ENCODE results near the gene GLIS1. TPM values are rescaled to one million over a fixed set of nuclear protein-coding genes. Genes with fewer than 3 reads are reported as not detected.

The GLIS1 gene
- polyA plus RNA-seq, 3 donors: 2.2 to 4.8 (median 3.2) TPM

GRCh38 chr1:53698384-53698980, 40.5 kb downstream of the GLIS1 start:
- DNase-seq (ENCODE audit: extremely low read depth in 1 of 11, low read depth in 9 of 11, low spot score in 4 of 11): no peak

GRCh38 chr1:53697721-53698383, 41.1 kb downstream of the GLIS1 start:
- no peak for DNase-seq (ENCODE audit: extremely low read depth in 1 of 11, low read depth in 9 of 11, low spot score in 4 of 11)

GRCh38 chr1:53696990-53697389, 42.0 kb downstream of the GLIS1 start:
- no peak for DNase-seq (ENCODE audit: extremely low read depth in 1 of 11, low read depth in 9 of 11, low spot score in 4 of 11)

GRCh38 chr1:53696571-53696970, 42.4 kb downstream of the GLIS1 start:
- no peak for DNase-seq (ENCODE audit: extremely low read depth in 1 of 11, low read depth in 9 of 11, low spot score in 4 of 11)

- DNase-seq (ENCODE audit: extremely low read depth in 1 of 11, low read depth in 9 of 11, low spot score in 4 of 11): no peak
Observed at GRCh38 chr1:53696051-53696450, 42.9 kb downstream of the GLIS1 start.

GRCh38 chr1:53695116-53695515, 43.8 kb downstream of the GLIS1 start:
- DNase-seq (ENCODE audit: extremely low read depth in 1 of 11, low read depth in 9 of 11, low spot score in 4 of 11): no peak

GRCh38 chr1:53694718-53695091, 44.3 kb downstream of the GLIS1 start:
- no peak for DNase-seq (ENCODE audit: extremely low read depth in 1 of 11, low read depth in 9 of 11, low spot score in 4 of 11)

GRCh38 chr1:53693773-53694717, 44.9 kb downstream of the GLIS1 start:
- no peak for DNase-seq (ENCODE audit: extremely low read depth in 1 of 11, low read depth in 9 of 11, low spot score in 4 of 11)

GRCh38 chr1:53693339-53693738, 45.6 kb downstream of the GLIS1 start:
- no peak for DNase-seq (ENCODE audit: extremely low read depth in 1 of 11, low read depth in 9 of 11, low spot score in 4 of 11)

- DNase-seq (ENCODE audit: extremely low read depth in 1 of 11, low read depth in 9 of 11, low spot score in 4 of 11): no peak
Observed at GRCh38 chr1:53691326-53691725, 47.6 kb downstream of the GLIS1 start.

GRCh38 chr1:53690411-53690810, 48.6 kb downstream of the GLIS1 start:
- DNase-seq (ENCODE audit: extremely low read depth in 1 of 11, low read depth in 9 of 11, low spot score in 4 of 11): no peak

- no peak for DNase-seq (ENCODE audit: extremely low read depth in 1 of 11, low read depth in 9 of 11, low spot score in 4 of 11)
Observed at GRCh38 chr1:53689736-53690326, 49.1 kb downstream of the GLIS1 start.

- DNase-seq (ENCODE audit: extremely low read depth in 1 of 11, low read depth in 9 of 11, low spot score in 4 of 11): no peak
Observed at GRCh38 chr1:53689223-53689622, 49.7 kb downstream of the GLIS1 start.

GRCh38 chr1:53688381-53689102, 50.4 kb downstream of the GLIS1 start:
- no peak for DNase-seq (ENCODE audit: extremely low read depth in 1 of 11, low read depth in 9 of 11, low spot score in 4 of 11)

- DNase-seq (ENCODE audit: extremely low read depth in 1 of 11, low read depth in 9 of 11, low spot score in 4 of 11): no peak
Observed at GRCh38 chr1:53687901-53688300, 51.1 kb downstream of the GLIS1 start.

GRCh38 chr1:53687426-53687825, 51.5 kb downstream of the GLIS1 start:
- no peak for DNase-seq (ENCODE audit: extremely low read depth in 1 of 11, low read depth in 9 of 11, low spot score in 4 of 11)

GRCh38 chr1:53686965-53687267, 52.0 kb downstream of the GLIS1 start:
- no peak for DNase-seq (ENCODE audit: extremely low read depth in 1 of 11, low read depth in 9 of 11, low spot score in 4 of 11)

- no peak for DNase-seq (ENCODE audit: extremely low read depth in 1 of 11, low read depth in 9 of 11, low spot score in 4 of 11)
Observed at GRCh38 chr1:53686091-53686964, 52.6 kb downstream of the GLIS1 start.
